ENCODE results near the gene PJA2. TPM values are rescaled to one million over a fixed set of nuclear protein-coding genes. Genes with fewer than 3 reads are reported as not detected.

PJA2 gene
- total and polyA plus RNA-seq, 10 donors = 15.3 to 133 (median 90.3) TPM

- Histone ChIP-seq H3K4me1 (no peaks in the 10 kb centered on the region), H3K27me3 (replicated peaks in 1 of 7) (no peaks in the 10 kb centered on the region), H3K36me3 (peaks cover 0 to 9% (median 0%) of the 10 kb centered on the region in 6 donors), H3K9me3 (no peaks in the 10 kb centered on the region), H3K4me3 (no peak overlapping the region), H3K27ac (no peak overlapping the region)
- intact Hi-C loops (cut with DNase I; ENCODE audit: low total_unique reads) = no loop called here
- 89 to 97% (median 90%) methylated on average over 4 of the region's 4 CpGs for WGBS, 5 donors
- no peak for TF ChIP-seq CTCF (IDR thresholded peaks at IDR 0.05 in 8 of 11, conservative IDR thresholded peaks at IDR 0.05 in 3 of 11)
- TF ChIP-seq POLR2AphosphoS5 (IDR thresholded peaks at IDR 0.05) = no peak
- TF ChIP-seq POLR2A (IDR thresholded peaks at IDR 0.05) = no peak
- DNase-seq = no peak
These were observed 93.1 kb downstream of the PJA2 start for GRCh38 chr5:109316634-109317033.

- H3K9me3 ChIP-seq = no peaks in the 10 kb centered on the region
- H3K4me3 ChIP-seq = no peak overlapping the region
- no peak for DNase-seq
- no peaks in the 10 kb centered on the region for H3K4me1 ChIP-seq
- H3K27ac ChIP-seq = no peak overlapping the region
- H3K36me3 ChIP-seq = peaks cover 0 to 2% (median 0%) of the 10 kb centered on the region in 6 donors
- H3K27me3 ChIP-seq (replicated peaks in 1 of 7) = no peaks in the 10 kb centered on the region
- intact Hi-C loops (cut with DNase I; ENCODE audit: low total_unique reads) = no loop called here
- no peak for TF ChIP-seq CTCF (IDR thresholded peaks at IDR 0.05 in 8 of 11, conservative IDR thresholded peaks at IDR 0.05 in 3 of 11)
- TF ChIP-seq POLR2A (IDR thresholded peaks at IDR 0.05) = no peak
- TF ChIP-seq POLR2AphosphoS5 (IDR thresholded peaks at IDR 0.05) = no peak
- 74 to 94% (median 83%) methylated on average over 1 of the region's 1 CpG for WGBS, 5 donors
These were observed 94.5 kb downstream of the PJA2 start for GRCh38 chr5:109315245-109315644.

- H3K4me3 ChIP-seq = no peak overlapping the region
- no peak for TF ChIP-seq CTCF (IDR thresholded peaks at IDR 0.05 in 8 of 11, conservative IDR thresholded peaks at IDR 0.05 in 3 of 11)
- TF ChIP-seq POLR2A (IDR thresholded peaks at IDR 0.05) = no peak
- TF ChIP-seq POLR2AphosphoS5 (IDR thresholded peaks at IDR 0.05) = no peak
- DNase-seq = no peak
- H3K27ac ChIP-seq = no peak overlapping the region
- WGBS, 5 donors = 85 to 97% (median 97%) methylated on average over 2 of the region's 2 CpGs
- H3K36me3 ChIP-seq = no peaks in the 10 kb centered on the region
- no peaks in the 10 kb centered on the region for H3K9me3 ChIP-seq
- intact Hi-C loops (cut with DNase I; ENCODE audit: low total_unique reads) = no loop called here
- H3K27me3 ChIP-seq (replicated peaks in 1 of 7) = no peaks in the 10 kb centered on the region
- H3K4me1 ChIP-seq = no peaks in the 10 kb centered on the region
These were observed 96.6 kb downstream of the PJA2 start for GRCh38 chr5:109313127-109313526.

GRCh38 chr5:109312695-109313094 is 97.1 kb downstream of the PJA2 start:
- H3K27me3 ChIP-seq (replicated peaks in 1 of 7) = no peaks in the 10 kb centered on the region
- TF ChIP-seq POLR2AphosphoS5 (IDR thresholded peaks at IDR 0.05) (no peak), CTCF (IDR thresholded peaks at IDR 0.05 in 8 of 11, conservative IDR thresholded peaks at IDR 0.05 in 3 of 11) (no peak), POLR2A (IDR thresholded peaks at IDR 0.05) (no peak)
- DNase-seq = no peak
- H3K9me3 ChIP-seq = no peaks in the 10 kb centered on the region
- no peaks in the 10 kb centered on the region for H3K4me1 ChIP-seq
- no peak overlapping the region for H3K4me3 ChIP-seq
- H3K27ac ChIP-seq = no peak overlapping the region
- intact Hi-C loops (cut with DNase I; ENCODE audit: low total_unique reads) = no loop called here
- 83 to 100% (median 87%) methylated on average over 2 of the region's 2 CpGs for WGBS, 5 donors
- no peaks in the 10 kb centered on the region for H3K36me3 ChIP-seq
